Endothelial cell of umbilical vein (primary cell): ENCODE results near the gene NR3C1.

ENCODE experiments used
- CTCF ChIP-seq, 2 donors: IDR thresholded peaks; 1 replicate in 1 of 2; 2 replicates in 1 of 2; pipeline ENCODE4 v1.5.1; 2011; ENCODE audit warnings: low read length in 2 of 2, mild to moderate bottlenecking in 2 of 2, moderate library complexity in 2 of 2, control low read depth in 1 of 2, inconsistent platforms in 1 of 2, low read depth in 1 of 2; ENCODE audit not compliant: insufficient read depth in 1 of 2; ENCODE audit errors: extremely low read depth in 1 of 2
- EZH2 ChIP-seq: IDR thresholded peaks from 2 replicates; pipeline ENCODE4 v1.6.1; 2012; ENCODE audit warnings: borderline replicate concordance, low read depth, mild to moderate bottlenecking, moderate library complexity, low read length, inconsistent platforms; ENCODE audit not compliant: severe bottlenecking
- GATA2 ChIP-seq: IDR thresholded peaks from 2 replicates; pipeline ENCODE4 v1.7.0; 2011; ENCODE audit warnings: low read depth, mild to moderate bottlenecking, moderate library complexity, mixed read lengths, low read length; ENCODE audit not compliant: insufficient read length, insufficient read depth
- JUN ChIP-seq: IDR thresholded peaks from 2 replicates; pipeline ENCODE4 v1.6.1; 2011; ENCODE audit warnings: borderline replicate concordance, low read depth; ENCODE audit not compliant: insufficient read length, insufficient read depth

- TF ChIP-seq EZH2 = no peak
- no peak for TF ChIP-seq CTCF (IDR thresholded peaks at IDR 0.05; ENCODE audit: extremely low read depth in 1 of 2, insufficient read depth in 1 of 2, low read depth in 1 of 2, low read length in 2 of 2)
- TF ChIP-seq JUN = no peak
- no peak for TF ChIP-seq GATA2
These were observed 45.0 kb upstream of the NR3C1 start for GRCh38 chr5:143448518-143448917.
